VCaP (cell line): ENCODE measurements around the gene SSH2.
"Not testable (repeated sequence)": the region's sequence is repeated elsewhere in the genome, so short reads cannot be mapped to it uniquely, and the experiment has no call there.

Experiments
- H3K27ac ChIP-seq: fragments of 450-650 bp; 2 replicates; pipeline ENCODE4 v1.5.1; 2017
- TF ChIP-seq, protein P1 (sequence below): fragments of 450-650 bp; conservative IDR thresholded peaks from 2 replicates; pipeline ENCODE4 v1.5.1; 2017; ENCODE audit warnings: mild to moderate bottlenecking, moderate library complexity

Gene SSH2

GRCh38 chr17:29885031-29885640 is 44.9 kb downstream of the SSH2 start:
- H3K27ac ChIP-seq: no peak overlapping the region
- TF ChIP-seq, protein P1, sequence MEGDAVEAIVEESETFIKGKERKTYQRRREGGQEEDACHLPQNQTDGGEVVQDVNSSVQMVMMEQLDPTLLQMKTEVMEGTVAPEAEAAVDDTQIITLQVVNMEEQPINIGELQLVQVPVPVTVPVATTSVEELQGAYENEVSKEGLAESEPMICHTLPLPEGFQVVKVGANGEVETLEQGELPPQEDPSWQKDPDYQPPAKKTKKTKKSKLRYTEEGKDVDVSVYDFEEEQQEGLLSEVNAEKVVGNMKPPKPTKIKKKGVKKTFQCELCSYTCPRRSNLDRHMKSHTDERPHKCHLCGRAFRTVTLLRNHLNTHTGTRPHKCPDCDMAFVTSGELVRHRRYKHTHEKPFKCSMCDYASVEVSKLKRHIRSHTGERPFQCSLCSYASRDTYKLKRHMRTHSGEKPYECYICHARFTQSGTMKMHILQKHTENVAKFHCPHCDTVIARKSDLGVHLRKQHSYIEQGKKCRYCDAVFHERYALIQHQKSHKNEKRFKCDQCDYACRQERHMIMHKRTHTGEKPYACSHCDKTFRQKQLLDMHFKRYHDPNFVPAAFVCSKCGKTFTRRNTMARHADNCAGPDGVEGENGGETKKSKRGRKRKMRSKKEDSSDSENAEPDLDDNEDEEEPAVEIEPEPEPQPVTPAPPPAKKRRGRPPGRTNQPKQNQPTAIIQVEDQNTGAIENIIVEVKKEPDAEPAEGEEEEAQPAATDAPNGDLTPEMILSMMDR: no peak

GRCh38 chr17:29883497-29883896 is 46.5 kb downstream of the SSH2 start:
- TF ChIP-seq, protein P1: no peak
- no peak overlapping the region for H3K27ac ChIP-seq

- TF ChIP-seq, protein P1: no peak
- H3K27ac ChIP-seq: no peak overlapping the region
Observed at GRCh38 chr17:29881256-29881655, 48.8 kb downstream of the SSH2 start.

DNA sequence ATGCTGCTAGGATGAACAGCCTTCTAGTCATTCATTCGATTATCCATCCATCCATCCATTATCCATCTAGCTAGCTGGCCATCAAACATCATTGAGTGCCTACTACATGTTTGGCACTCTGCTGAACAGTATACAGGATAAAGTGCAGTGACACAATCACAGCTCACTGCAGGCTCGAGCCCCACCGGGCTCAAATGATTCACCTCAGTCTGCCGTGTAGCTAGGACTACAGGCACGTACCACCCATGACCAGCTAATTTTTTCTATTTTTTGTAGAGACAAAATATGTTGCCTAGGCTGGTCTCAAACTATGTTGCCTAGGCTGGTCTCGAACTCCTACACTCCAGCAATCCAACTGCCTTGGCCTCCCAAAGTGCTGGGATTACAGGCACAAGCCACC is 50.0 kb downstream of the SSH2 start:
- TF ChIP-seq, protein P1: no peak

DNA sequence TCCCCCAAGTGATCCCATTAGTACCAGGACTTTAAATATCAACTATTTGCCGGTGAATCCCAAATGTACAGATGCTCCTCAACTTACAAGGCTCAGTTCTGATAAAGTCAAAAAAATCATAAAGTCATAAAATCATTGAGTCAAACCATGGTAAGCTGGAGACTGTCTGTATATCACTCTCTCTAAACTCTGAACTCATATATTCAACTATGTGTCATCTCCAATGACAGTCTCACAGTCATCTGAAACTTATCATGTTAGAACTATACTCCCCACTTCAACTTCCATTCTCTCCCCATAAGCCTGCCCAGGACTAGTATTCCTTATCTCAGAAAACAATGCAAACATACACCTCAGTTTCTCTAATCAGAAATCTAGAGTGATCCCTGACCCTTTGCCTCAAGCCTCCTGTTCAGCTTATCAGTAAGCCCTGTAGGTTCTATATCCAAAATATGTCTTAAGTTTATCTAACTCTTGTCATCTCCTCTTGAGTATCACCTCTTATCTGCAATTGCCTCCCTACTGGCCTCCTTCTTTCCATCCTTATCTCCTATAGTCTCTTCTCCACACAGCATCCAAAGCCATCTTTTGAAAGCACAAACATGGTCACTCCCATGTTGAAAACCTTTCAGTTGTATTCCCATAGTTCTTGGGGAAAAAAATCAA is 55.0 kb downstream of the SSH2 start:
- H3K27ac ChIP-seq: no peak overlapping the region
- TF ChIP-seq, protein P1: no peak

More for the DNA sequence above, 50.0 kb downstream of the SSH2 start:
- H3K27ac ChIP-seq: no peak overlapping the region

- H3K27ac ChIP-seq: not testable (repeated sequence)
Observed at GRCh38 chr17:29874358-29874757, 55.7 kb downstream of the SSH2 start.

GRCh38 chr17:29873476-29873875 is 56.6 kb downstream of the SSH2 start:
- TF ChIP-seq, protein P1: no peak
- no peak overlapping the region for H3K27ac ChIP-seq

DNA sequence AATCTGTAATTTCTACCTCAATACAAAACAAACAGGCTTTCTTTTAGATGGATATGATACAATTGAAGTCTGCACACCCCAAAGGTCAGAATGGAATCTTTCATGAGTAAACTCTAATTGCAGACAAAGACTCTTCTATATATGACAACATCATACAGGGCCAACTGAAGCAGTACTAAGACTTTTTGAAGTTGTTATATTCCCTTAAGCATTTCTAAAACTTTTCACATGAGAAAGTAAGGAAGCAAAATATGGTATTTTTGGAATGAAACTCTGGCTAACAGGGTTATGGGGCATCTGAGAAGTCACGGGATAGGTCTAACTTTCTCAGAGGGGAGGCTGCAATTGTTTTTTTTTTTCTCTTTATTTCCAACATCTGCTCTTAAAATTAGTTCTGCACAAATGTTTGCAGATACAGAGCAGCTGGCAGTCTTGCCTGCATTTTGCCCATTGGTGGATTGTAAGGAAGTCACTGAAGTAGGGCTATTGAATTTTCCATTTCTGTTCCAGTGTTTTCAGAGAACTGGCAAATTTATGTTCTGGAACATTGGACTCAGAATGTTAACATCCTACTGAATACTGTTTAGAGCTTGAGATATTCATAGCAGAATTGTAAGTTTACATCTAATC is 59.1 kb downstream of the SSH2 start:
- TF ChIP-seq, protein P1: no peak

More for the DNA sequence above, 59.1 kb downstream of the SSH2 start:
- H3K27ac ChIP-seq: no peak overlapping the region
